ENCODE results near the gene RASSF10.

RASSF10 gene
- long read RNA-seq = 0 reads

DNA sequence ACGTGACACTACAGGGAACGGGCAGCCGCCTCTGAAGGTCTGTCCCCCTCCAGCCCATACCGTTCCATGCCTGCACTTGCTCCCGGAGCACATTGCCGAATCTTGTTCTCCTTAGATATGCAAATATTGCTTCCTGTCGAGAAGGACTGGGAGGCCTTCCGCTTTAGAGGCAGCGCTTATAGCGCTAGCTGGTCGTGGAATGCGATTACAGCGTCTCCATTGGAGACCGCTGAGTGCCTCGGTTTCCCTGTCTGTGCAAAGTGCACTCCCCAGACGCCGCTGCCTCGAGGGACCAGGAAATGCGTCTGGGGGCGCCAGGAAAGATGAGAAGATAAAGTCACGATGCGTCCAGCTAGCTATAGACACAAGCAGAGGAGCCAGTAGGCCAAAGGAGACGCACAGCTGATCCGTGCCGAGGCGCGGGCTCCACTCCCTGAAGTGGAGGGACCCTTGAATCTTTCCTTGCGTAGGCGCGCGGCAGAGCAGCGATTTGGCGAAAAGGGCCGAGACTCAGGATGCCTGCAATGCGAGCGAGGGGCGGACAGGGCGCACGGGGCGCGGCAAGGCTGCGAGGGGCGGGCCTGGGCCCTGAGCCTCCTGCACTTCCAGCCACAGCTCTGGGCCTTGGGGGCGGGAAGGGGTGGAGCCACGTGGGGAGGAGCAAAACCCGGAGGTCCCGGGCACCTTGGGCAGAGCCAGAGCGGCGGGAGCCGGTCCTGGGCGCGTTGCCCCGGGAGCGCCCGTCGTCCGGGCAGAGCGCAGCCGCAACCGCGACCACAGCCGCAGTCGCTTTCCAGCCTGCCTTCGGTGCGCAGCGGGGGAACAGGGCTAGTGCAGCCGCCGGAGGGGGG lies at the start of gene RASSF10:
Gene RASSF10, plus strand, starts transcription at position 692 of the 851 bp plus-strand sequence. CDS start 261 bp downstream, outside the sequence.
- Histone ChIP-seq H3K27me3 (ENCODE audit: insufficient read depth, poor library complexity, severe bottlenecking) (peaks cover 51% of the 10 kb centered on the region), H3K27ac (replicated peaks) (no peak within 1 kb of the TSS), H3K4me3 (replicated peaks; ENCODE audit: insufficient read depth, low read length) (no peak within 1 kb of the TSS)
- TF ChIP-seq REST (IDR thresholded peaks at IDR 0.05; ENCODE audit: insufficient replicate concordance, low read depth) = no peak
- DNase-seq (ENCODE audit: low read depth in 1 of 2, low spot score in 1 of 2) = no peak

GRCh38 chr11:12961615-12962014 lies 47.5 kb upstream of the RASSF10 start:
- TF ChIP-seq CTCF (IDR thresholded peaks at IDR 0.05; ENCODE audit: insufficient read depth, low read length) = no peak
- TF ChIP-seq POLR2AphosphoS5 (IDR thresholded peaks at IDR 0.05; ENCODE audit: low read depth) = no peak
- no peak for TF ChIP-seq SPI1 (IDR thresholded peaks at IDR 0.05; ENCODE audit: borderline replicate concordance, low read depth)
- TF ChIP-seq REST (IDR thresholded peaks at IDR 0.05; ENCODE audit: insufficient replicate concordance, low read depth) = no peak
- TF ChIP-seq GABPA (IDR thresholded peaks at IDR 0.05; ENCODE audit: low read depth) = no peak
- H3K27ac ChIP-seq (replicated peaks) = no peak overlapping the region
- no peak for DNase-seq (ENCODE audit: low read depth in 1 of 2, low spot score in 1 of 2)
- no peak overlapping the region for H3K4me3 ChIP-seq (replicated peaks; ENCODE audit: insufficient read depth, low read length)
- no peaks in the 10 kb centered on the region for H3K27me3 ChIP-seq (ENCODE audit: insufficient read depth, poor library complexity, severe bottlenecking)

- no peak for TF ChIP-seq POLR2AphosphoS5 (IDR thresholded peaks at IDR 0.05; ENCODE audit: low read depth)
- TF ChIP-seq SPI1 (IDR thresholded peaks at IDR 0.05; ENCODE audit: borderline replicate concordance, low read depth) = peak; percentile 81
- TF ChIP-seq REST (IDR thresholded peaks at IDR 0.05; ENCODE audit: insufficient replicate concordance, low read depth) = no peak
- no peak for TF ChIP-seq CTCF (IDR thresholded peaks at IDR 0.05; ENCODE audit: insufficient read depth, low read length)
- no peak for TF ChIP-seq GABPA (IDR thresholded peaks at IDR 0.05; ENCODE audit: low read depth)
- Histone ChIP-seq H3K27ac (replicated peaks) (no peak overlapping the region), H3K27me3 (ENCODE audit: insufficient read depth, poor library complexity, severe bottlenecking) (no peaks in the 10 kb centered on the region), H3K4me3 (replicated peaks; ENCODE audit: insufficient read depth, low read length) (no peak overlapping the region)
- no peak for DNase-seq (ENCODE audit: low read depth in 1 of 2, low spot score in 1 of 2)
These were observed 46.8 kb upstream of the RASSF10 start for GRCh38 chr11:12962306-12962705.
